HG03060 (cell line): ENCODE data around the gene UQCC3.
"Not testable (repeated sequence)": the region's sequence is repeated elsewhere in the genome, so short reads cannot be mapped to it uniquely, and the experiment has no call there.

Source experiments
- ATAC-seq: cut with Tn5 transposase; IDR thresholded peaks from one replicate; pipeline ENCODE4 v1.9.1; 2021; ENCODE audit warnings: low read depth, moderate number of reproducible peaks; ENCODE audit not compliant: unreplicated experiment

The UQCC3 gene

GRCh38 chr11:62665075-62665598, 6.3 kb upstream of the UQCC3 start, which contains the start of the genes C11orf98 and CSKMT:
TSS of gene C11orf98 (minus strand) at chr11:62665210. CDS start at chr11:62665169, 41 bp downstream.
TSS of gene CSKMT (plus strand) at chr11:62665312. CDS start at chr11:62665880, 568 bp downstream.
- peak; percentile 46 for ATAC-seq

DNA sequence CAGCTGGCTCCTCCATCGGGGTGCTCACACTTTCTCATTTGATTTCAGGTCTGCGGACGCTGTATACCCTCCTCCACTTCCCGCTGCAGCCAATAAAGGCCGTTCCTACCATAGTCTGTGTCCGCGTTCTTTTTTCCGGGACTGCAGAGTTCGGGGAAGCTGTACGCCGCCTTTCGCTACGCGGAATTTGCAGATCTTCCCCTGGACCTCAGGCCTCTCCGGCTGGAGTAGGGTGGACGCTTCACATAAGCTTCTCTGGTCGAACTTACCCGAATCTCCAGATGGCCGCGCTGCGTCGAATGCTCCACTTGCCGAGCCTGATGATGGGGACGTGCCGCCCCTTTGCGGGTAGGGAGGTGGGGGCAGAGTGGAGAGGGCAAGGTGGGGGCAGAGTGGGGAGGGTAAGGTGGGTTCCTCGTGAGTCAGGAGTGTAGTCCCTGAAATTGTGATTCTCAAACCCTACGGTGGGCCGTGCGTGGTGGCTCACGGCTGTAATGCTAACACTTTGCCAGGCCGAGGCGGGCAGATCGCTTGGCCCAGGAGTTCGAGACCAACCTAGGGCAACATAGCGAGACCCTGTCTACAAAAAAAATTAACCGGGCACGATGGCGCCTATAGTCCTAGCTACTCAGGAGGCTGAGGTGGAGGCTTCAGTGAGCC, 5.7 kb upstream of the UQCC3 start:
- ATAC-seq: peak; percentile 6

GRCh38 chr11:62666259-62666926, 5.1 kb upstream of the UQCC3 start:
- ATAC-seq: no peak

GRCh38 chr11:62667460-62667859, 4.0 kb upstream of the UQCC3 start:
- no peak for ATAC-seq

GRCh38 chr11:62669420-62670161, 1.9 kb upstream of the UQCC3 start:
- ATAC-seq: no peak

DNA sequence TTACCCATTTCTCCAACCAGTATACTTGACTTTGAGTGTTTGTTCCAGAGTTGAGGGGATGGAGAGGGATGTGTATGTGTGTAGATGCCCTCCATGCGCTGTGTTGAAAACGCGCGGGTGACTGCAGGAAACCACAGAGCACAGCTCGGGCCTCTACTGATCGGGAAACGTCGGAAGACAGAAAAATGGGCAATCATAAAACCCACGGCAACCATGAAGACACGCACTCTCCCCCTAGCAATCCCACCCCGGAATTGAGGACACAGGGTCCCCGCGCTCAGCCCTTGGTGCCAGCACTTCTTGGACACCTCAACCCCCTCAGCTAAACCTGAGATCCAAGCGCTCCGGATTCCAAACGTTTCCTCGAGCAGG, 251 bp upstream of the UQCC3 start:
- ATAC-seq: no peak

GRCh38 chr11:62673196-62673525, 1.7 kb downstream of the UQCC3 start:
- no peak for ATAC-seq

- ATAC-seq: not testable (repeated sequence)
Measured at GRCh38 chr11:62675415-62675814, 3.9 kb downstream of the UQCC3 start.

DNA sequence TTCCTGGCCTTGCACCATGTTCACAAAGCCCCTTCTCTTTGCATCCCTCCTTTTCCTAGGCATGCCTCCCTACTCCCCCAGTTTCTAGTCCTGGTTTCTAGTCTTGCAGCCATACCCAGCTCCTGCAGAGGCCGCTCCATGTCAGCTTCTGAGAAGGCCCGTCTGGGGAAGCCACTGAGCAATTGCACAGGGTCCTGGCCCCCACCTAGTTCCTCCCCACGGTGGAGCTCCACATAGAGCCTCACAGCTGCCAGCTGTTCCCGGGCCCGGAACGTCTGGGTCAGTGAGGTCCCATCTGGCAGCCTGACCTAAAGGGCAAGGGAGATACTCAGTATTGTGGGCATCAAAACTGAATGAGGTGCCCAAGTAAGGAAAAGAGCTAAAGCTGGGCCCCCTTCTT, 5.2 kb downstream of the UQCC3 start:
- ATAC-seq: no peak

GRCh38 chr11:62677156-62677555, 5.7 kb downstream of the UQCC3 start:
- no peak for ATAC-seq

GRCh38 chr11:62677714-62678113, 6.2 kb downstream of the UQCC3 start:
- no peak for ATAC-seq

DNA sequence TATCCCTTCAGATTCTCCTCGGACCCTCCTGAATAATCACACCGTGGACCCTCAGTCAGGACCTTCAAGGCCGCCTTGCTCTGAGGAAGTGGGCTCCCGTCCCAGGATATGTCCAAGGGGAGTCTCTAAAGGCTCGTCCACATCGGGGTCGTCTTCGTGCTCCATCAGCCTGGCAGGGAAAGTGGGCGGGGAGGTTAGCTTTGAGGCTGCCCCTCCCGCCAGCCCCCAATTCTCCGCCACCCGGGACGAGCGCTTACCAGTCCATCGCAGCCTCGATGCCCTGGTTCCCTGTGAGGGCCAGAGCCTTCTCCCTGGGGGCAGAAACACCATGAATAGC, 6.9 kb downstream of the UQCC3 start:
- no peak for ATAC-seq

- no peak for ATAC-seq
Measured at GRCh38 chr11:62678770-62679696, 7.6 kb downstream of the UQCC3 start, which contains the start of gene UBXN1. TSS of gene UBXN1 (minus strand) at chr11:62679073. CDS start at chr11:62678923, 150 bp downstream.

DNA sequence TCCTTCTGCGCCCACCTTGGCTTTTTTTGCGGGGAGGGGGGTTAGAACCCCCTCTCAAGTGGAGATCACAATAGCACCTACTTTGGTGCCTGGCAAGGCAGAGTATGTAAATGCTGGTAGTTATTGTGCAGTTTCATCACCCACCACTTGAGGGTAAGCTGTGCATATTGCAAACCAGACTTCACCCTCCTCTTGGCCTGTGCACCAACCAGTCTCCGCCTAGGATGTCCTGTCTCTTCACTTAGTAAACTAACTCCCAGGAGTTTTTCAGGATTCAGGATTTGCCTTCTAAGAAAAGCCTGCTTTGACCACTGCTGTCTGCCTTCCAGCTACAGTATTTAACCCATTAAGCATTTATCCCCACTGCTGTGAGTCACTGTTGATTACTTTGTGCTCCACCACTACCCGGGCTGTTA, 9.4 kb downstream of the UQCC3 start:
- ATAC-seq: no peak

- ATAC-seq: no peak
Measured at GRCh38 chr11:62682518-62682917, 11.0 kb downstream of the UQCC3 start.

DNA sequence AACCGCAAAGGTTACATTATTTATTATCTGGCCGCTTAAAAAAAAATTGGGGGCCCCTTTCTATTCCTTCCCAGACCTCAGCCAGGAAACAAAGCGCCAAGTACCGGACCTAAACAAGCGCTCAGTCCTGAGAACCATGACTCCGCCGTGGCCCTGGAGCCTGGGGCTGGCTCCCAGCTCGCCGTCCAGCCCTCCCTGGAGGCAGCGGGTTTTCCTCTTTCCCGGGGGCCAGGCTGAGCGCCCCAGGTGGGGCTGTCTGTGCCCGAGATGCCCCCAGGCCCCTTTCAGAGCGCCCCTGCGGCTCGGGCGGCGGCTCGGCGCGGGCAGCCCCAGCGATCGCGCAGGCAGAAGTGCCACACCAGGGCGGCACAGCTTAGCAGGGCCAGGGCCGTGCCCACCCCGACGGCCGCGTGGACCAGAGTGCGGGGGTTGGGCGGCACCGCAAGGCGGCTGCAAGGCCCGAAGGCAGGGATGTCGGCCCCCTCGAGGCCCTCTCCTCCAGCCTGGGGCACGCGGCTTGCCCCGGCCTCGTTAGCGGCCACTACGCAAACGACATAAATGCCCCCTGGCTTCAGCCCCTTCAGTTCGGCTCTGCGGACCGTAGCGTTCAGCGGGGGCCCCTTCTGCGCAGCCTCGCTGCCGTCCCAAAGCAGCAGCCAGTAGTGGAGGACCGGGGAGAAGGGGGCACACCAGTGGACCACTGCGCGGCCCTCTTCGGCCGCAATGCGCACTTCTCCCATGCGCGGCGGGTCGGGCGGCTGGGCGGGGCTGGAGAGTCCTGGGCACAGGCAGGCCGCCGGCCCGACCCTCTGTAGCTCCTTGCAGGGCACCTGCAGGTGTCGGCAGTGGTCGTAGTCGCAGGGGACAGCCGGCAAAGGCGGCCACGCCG, 16.3 kb downstream of the UQCC3 start:
- no peak for ATAC-seq

GRCh38 chr11:62688491-62688890, 17.0 kb downstream of the UQCC3 start:
- ATAC-seq: no peak

DNA sequence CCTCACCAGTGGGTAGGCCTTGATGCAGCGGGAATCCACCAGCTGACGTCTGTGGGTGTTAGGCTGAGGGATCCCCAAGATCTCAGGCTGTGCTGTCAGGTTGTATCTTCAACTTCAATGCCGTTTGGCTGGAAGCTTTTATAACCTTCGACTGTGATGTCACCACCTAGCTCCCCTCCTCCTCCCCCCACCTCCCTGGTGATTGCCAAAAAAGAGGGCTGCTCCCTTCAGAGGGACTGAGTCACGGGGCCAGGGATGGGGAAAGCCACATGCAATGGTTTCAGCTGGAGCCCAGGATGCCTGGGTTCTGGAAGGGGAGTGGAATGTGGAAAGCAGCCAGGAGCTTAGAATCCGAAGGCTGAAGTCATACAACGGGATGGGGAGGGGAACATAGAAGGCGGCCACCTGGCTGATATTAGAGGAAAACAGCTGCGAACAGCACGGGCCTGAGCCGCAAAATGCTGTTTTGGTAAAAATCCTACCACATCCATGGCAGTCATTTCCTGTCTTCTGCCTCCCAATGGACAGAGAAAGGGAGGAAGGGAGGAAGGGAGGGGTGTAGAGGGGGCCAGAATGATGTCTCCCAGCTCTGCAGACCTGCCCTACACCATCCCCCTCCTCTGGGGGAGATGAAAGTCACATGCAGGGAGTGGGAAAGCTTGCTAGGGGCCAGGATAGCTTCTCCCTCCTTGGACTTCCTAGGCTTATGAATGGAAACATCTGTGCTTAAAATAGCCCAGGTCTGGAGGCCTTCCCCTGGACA, 18.1 kb downstream of the UQCC3 start, which contains the start of gene LRRN4CL:
LRRN4CL (minus strand) TSS at position 110 of the 763 bp plus-strand sequence. CDS start 1,022 bp downstream, outside the sequence.
- no peak for ATAC-seq
